Activated B cell treated with CpG ODN at 0.5 μM for 24 hours (primary cell): ENCODE measurements around the gene LRRC17. TPM values are rescaled to one million over a fixed set of nuclear protein-coding genes. Genes with fewer than 3 reads are reported as not detected.

Experiments
- ATAC-seq: fragments of 200-7000 bp; cut with Tn5 transposase; one replicate; pipeline ENCODE4 v1.10.0; 2021; ENCODE audit warnings: low read depth, mild to moderate bottlenecking, moderate library complexity
- CTCF ChIA-PET: fragments of 350-600 bp; sonication (Branson Sonifier 250); formaldehyde crosslinking; loops from one replicate; lab custom pipeline; 2021; ENCODE audit warnings: antibody characterized with exemption; lab: Charles Lee
- POLR2A ChIA-PET: fragments of 350-600 bp; sonication (Branson Sonifier 250); formaldehyde crosslinking; loops from one replicate; lab custom pipeline; 2021; ENCODE audit warnings: antibody characterized with exemption; lab: Charles Lee
- DNase-seq: peaks from one replicate; pipeline ENCODE4 v3.0.0; 2022
- H3K27ac Mint-ChIP-seq: one replicate; pipeline ENCODE4 v1.8.0; 2020; ENCODE audit warnings: mixed read lengths
- H3K27me3 Mint-ChIP-seq: one replicate; pipeline ENCODE4 v1.8.0; 2021; ENCODE audit warnings: mixed read lengths
- H3K36me3 Mint-ChIP-seq: one replicate; pipeline ENCODE4 v1.8.0; 2021; ENCODE audit warnings: low read depth, mixed read lengths
- H3K4me1 Mint-ChIP-seq: one replicate; pipeline ENCODE4 v1.8.0; 2021; ENCODE audit warnings: mixed read lengths
- H3K4me3 Mint-ChIP-seq: one replicate; pipeline ENCODE4 v1.8.0; 2020; ENCODE audit warnings: mild to moderate bottlenecking, mixed read lengths
- H3K9me3 Mint-ChIP-seq: one replicate; pipeline ENCODE4 v1.8.0; 2020; ENCODE audit warnings: mixed read lengths
- intact Hi-C: fragments of 100-400 bp; cut with micrococcal nuclease; formaldehyde crosslinking; loops from one replicate; pipeline ENCODE4 v1.15.1; 2024
- total RNA-seq: library from RNA; stranded (reverse); gene quantifications from 2 replicates; pipeline ENCODE4 v1.2.3, GENCODE V29; 2022
- TF ChIP-seq, protein P1 (sequence below): fragments of 200-600 bp; IDR thresholded peaks from one replicate; pipeline ENCODE4 v1.8.0; 2022; ENCODE audit warnings: antibody characterized with exemption, mild to moderate bottlenecking

Gene LRRC17
- total RNA-seq, 1 donor from 2014 or later: 0.16 TPM

DNA sequence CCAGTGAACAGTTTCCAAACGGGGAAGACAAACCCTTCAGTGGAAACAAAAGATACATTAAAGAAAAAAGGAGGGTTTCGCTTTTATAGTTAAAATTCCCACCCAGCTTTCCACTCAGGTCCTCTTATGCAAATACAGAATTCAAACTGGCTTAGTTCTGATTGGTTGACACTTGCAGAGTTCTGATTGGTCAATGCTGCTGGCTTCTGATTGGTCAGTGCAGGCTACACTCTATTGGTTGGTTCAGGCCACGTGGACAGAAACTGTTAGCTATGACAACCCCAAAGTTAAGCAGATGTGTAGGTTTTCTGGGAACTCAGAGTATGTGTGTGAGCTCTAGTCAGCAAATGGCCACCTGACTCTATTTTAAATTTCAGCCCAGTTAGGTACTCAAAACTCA, 81.8 kb downstream of the LRRC17 start:
- no peaks in the 10 kb centered on the region for H3K36me3 Mint-ChIP-seq
- POLR2A ChIA-PET: no interaction called here
- DNase-seq (no peak), ATAC-seq (no peak)
- no peaks in the 10 kb centered on the region for H3K27me3 Mint-ChIP-seq
- no peaks in the 10 kb centered on the region for H3K4me1 Mint-ChIP-seq
- CTCF ChIA-PET: no interaction called here
- H3K9me3 Mint-ChIP-seq: no peaks in the 10 kb centered on the region
- TF ChIP-seq, protein P1, sequence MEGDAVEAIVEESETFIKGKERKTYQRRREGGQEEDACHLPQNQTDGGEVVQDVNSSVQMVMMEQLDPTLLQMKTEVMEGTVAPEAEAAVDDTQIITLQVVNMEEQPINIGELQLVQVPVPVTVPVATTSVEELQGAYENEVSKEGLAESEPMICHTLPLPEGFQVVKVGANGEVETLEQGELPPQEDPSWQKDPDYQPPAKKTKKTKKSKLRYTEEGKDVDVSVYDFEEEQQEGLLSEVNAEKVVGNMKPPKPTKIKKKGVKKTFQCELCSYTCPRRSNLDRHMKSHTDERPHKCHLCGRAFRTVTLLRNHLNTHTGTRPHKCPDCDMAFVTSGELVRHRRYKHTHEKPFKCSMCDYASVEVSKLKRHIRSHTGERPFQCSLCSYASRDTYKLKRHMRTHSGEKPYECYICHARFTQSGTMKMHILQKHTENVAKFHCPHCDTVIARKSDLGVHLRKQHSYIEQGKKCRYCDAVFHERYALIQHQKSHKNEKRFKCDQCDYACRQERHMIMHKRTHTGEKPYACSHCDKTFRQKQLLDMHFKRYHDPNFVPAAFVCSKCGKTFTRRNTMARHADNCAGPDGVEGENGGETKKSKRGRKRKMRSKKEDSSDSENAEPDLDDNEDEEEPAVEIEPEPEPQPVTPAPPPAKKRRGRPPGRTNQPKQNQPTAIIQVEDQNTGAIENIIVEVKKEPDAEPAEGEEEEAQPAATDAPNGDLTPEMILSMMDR: no peak
- no peak overlapping the region for H3K4me3 Mint-ChIP-seq
- H3K27ac Mint-ChIP-seq: no peak overlapping the region
- intact Hi-C loops: no loop called here

Other genes with a start within 250 kb of the LRRC17 start
- 29.2 and 35.2 TPM in 2 replicates for gene POLR2J2, start 241.3 kb upstream of the LRRC17 start, total RNA-seq
- 5.8 and 6.7 TPM in 2 replicates for gene FAM185A, start 164.0 kb upstream of the LRRC17 start, total RNA-seq
- 2.9 and 3.4 TPM in 2 replicates for gene FBXL13, start 161.8 kb downstream of the LRRC17 start, total RNA-seq
- 24.9 and 26.7 TPM in 2 replicates for gene ARMC10, start 162.1 kb downstream of the LRRC17 start, total RNA-seq
- 14.4 and 15.4 TPM in 2 replicates for gene NAPEPLD, start 236.1 kb downstream of the LRRC17 start, total RNA-seq